ENCODE data around the gene GRM8. TPM values are rescaled to one million over a fixed set of nuclear protein-coding genes. Genes with fewer than 3 reads are reported as not detected.

GRM8 gene
- total RNA-seq, 1 donor from 2014 or later: not detected

DNA sequence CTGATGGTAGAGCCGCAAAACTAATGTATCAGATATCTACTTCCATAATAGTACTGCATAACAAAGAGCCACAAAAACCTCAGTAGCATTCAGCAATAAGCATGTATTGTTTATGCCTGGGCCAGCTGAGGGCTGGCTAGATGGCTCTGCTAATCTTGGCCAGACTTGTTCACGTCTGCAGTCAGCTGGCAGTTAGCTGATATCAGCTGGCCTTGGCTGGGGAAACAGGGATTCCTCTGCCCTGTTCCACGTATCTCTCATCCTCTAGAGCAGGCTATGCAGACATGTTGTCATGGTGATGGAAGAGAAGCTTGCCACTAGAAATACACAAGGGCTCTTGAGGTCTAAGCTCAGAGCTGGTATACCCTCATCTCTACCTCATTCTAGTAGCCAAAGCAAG is 62.9 kb downstream of the GRM8 start:
- no peak overlapping the region for H3K27ac ChIP-seq
- DNase-seq (no peak), ATAC-seq (no peak)
- no peaks in the 10 kb centered on the region for H3K9me3 ChIP-seq
- TF ChIP-seq, protein P1, sequence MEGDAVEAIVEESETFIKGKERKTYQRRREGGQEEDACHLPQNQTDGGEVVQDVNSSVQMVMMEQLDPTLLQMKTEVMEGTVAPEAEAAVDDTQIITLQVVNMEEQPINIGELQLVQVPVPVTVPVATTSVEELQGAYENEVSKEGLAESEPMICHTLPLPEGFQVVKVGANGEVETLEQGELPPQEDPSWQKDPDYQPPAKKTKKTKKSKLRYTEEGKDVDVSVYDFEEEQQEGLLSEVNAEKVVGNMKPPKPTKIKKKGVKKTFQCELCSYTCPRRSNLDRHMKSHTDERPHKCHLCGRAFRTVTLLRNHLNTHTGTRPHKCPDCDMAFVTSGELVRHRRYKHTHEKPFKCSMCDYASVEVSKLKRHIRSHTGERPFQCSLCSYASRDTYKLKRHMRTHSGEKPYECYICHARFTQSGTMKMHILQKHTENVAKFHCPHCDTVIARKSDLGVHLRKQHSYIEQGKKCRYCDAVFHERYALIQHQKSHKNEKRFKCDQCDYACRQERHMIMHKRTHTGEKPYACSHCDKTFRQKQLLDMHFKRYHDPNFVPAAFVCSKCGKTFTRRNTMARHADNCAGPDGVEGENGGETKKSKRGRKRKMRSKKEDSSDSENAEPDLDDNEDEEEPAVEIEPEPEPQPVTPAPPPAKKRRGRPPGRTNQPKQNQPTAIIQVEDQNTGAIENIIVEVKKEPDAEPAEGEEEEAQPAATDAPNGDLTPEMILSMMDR (IDR thresholded peaks at IDR 0.05): no peak
- no peak overlapping the region for H3K4me3 ChIP-seq
- intact Hi-C loops (cut with DNase I): no loop called here
- H3K4me1 ChIP-seq: no peaks in the 10 kb centered on the region
- H3K27me3 ChIP-seq: no peaks in the 10 kb centered on the region
- H3K36me3 ChIP-seq: no peaks in the 10 kb centered on the region

DNA sequence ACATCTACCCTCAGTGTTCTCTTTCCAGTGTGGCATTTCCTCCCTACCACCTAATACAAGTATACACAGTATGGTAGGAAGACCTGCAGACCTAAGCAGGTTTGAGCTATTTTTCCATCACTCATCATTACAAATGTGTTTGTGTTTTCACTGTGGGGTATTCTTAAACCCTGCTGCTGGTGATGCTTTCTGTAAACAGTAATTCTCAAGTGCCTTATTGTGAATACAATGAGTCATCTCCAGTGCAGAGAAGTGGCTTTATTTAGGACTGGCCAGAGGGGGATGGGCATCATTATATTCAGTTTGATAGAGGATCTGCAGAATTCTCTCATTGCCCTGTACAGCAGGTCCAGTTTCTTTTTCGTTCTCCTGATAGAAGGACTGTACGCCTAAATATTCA is 63.7 kb downstream of the GRM8 start:
- TF ChIP-seq, protein P1 (IDR thresholded peaks at IDR 0.05): no peak
- ATAC-seq (no peak), DNase-seq (no peak)
- Histone ChIP-seq H3K4me1 (no peaks in the 10 kb centered on the region), H3K4me3 (no peak overlapping the region), H3K9me3 (no peaks in the 10 kb centered on the region), H3K27me3 (no peaks in the 10 kb centered on the region), H3K36me3 (no peaks in the 10 kb centered on the region), H3K27ac (no peak overlapping the region)
- intact Hi-C loops (cut with DNase I): no loop called here

DNA sequence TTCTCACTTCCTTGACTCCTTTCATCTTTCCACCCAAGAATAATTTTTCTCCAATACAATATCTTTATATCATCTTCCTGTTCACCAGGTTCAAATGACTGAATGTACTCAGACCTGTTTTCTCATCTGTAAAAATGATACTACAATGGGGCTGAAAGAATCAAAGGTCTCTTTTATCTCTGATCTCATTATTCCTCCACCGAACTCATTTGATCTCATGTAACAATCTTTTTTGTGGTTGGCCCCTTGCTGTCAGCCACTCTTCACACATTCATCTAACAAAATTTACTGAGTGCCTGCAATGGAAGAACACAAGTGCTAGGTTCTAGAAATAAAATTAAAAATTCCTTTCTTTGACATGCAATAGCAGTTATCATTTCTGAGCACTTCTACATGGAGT is 65.0 kb downstream of the GRM8 start:
- no peak for ATAC-seq
- no peaks in the 10 kb centered on the region for H3K27me3 ChIP-seq

DNA sequence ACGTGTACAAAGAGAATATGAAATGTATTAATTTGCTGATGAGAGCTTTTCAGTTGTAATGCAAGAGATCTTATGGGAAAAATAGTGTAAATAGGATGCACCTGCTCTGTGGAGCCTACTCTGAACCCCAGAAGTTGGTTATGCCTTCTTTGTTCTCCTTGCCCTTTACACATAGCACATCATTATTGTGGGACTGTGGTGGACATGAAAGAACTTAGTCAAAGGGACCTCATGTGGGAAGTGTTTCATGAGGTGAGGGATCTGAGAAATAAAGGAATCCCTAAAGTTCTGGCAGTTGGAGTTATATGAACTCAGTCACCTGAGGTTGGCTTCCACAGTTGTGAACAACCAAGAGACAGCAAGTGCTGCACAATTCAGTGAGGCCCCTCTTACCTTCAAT is 66.1 kb downstream of the GRM8 start:
- H3K27ac ChIP-seq: no peak overlapping the region
- ATAC-seq: no peak
- no peak overlapping the region for H3K4me3 ChIP-seq
- no peak for DNase-seq
- no peaks in the 10 kb centered on the region for H3K4me1 ChIP-seq
- H3K27me3 ChIP-seq: no peaks in the 10 kb centered on the region
- intact Hi-C loops (cut with DNase I): no loop called here
- no peaks in the 10 kb centered on the region for H3K9me3 ChIP-seq
- no peaks in the 10 kb centered on the region for H3K36me3 ChIP-seq
- TF ChIP-seq, protein P1 (IDR thresholded peaks at IDR 0.05): no peak

More for the DNA sequence above, 65.0 kb downstream of the GRM8 start:
- no peaks in the 10 kb centered on the region for H3K4me1 ChIP-seq
- TF ChIP-seq, protein P1 (IDR thresholded peaks at IDR 0.05): no peak
- no peak overlapping the region for H3K27ac ChIP-seq
- intact Hi-C loops (cut with DNase I): no loop called here
- H3K36me3 ChIP-seq: no peaks in the 10 kb centered on the region
- H3K4me3 ChIP-seq: no peak overlapping the region
- no peaks in the 10 kb centered on the region for H3K9me3 ChIP-seq
- DNase-seq: no peak

DNA sequence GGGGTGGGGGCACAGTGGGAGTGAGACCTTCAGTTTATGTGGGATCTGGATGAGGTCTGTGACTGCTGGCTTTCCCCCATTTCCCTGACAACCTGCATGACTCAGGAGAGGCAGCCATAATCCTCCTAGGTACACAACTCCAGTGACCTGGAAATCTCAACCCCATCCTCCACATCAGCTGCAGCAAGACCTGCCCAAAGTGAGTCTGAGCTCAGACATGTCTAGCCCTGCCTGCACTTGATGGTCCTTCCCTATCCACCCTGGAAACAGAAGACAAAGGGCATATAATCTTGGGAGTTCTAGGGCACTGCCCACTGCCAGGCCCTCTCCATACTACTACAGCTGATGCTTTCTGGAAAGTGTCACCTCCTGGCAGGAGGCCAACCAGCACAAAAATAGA is 75.6 kb downstream of the GRM8 start:
- H3K4me3 ChIP-seq: no peak overlapping the region
- ATAC-seq (no peak), DNase-seq (no peak)
- no peak overlapping the region for H3K27ac ChIP-seq
- H3K4me1 ChIP-seq: no peaks in the 10 kb centered on the region
- no peaks in the 10 kb centered on the region for H3K36me3 ChIP-seq
- no peaks in the 10 kb centered on the region for H3K9me3 ChIP-seq
- intact Hi-C loops (cut with DNase I): no loop called here
- H3K27me3 ChIP-seq: no peaks in the 10 kb centered on the region
- TF ChIP-seq, protein P1 (IDR thresholded peaks at IDR 0.05): no peak

DNA sequence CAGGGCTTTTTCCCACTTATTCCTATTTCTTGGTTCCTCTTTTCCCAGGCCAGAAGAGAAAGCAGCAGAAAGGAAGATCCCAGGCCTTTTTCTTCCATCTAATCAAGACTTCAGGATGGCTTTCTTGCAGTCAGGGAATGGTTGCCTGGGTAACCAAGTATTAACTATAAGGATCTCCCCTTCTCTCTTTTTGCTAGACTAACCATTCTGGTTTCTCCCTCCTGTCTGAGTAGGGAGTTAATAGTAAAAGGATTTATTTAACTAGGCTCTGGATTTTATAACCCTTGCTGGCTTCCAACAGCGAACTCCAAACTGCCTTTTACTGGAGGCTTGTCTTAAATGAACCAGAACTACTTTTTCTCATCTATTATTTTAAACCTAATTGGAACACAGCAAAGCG is 90.4 kb downstream of the GRM8 start:
- H3K4me1 ChIP-seq: no peaks in the 10 kb centered on the region
- no peaks in the 10 kb centered on the region for H3K36me3 ChIP-seq
- no peak overlapping the region for H3K27ac ChIP-seq
- no peak for DNase-seq
- no peaks in the 10 kb centered on the region for H3K9me3 ChIP-seq
- no peak overlapping the region for H3K4me3 ChIP-seq
- no peaks in the 10 kb centered on the region for H3K27me3 ChIP-seq
- ATAC-seq: no peak
- TF ChIP-seq, protein P1 (IDR thresholded peaks at IDR 0.05): no peak
- intact Hi-C loops (cut with DNase I): no loop called here

Measured in upper lobe of right lung (tissue), 1 donor.